DOHH2 (cell line): ENCODE data around the gene HAGHL.
"Not testable (repeated sequence)": the region's sequence is repeated elsewhere in the genome, so short reads cannot be mapped to it uniquely, and the experiment has no call there.

Experiments
- H3F3A ChIP-seq: fragments of 200-600 bp; sonication (generic), shearing (Covaris generic); 2 replicates; pipeline ENCODE4 v1.6.0; 2016; ENCODE audit warnings: antibody characterized with exemption, mild to moderate bottlenecking; ENCODE audit not compliant: control insufficient read depth, insufficient read depth
- H3K27ac ChIP-seq: fragments of 200-600 bp; sonication (generic); 2 replicates; pipeline ENCODE4 v1.5.1; 2014; ENCODE audit warnings: low read depth, mild to moderate bottlenecking, low read length, moderate library complexity
- H3K27me3 ChIP-seq: fragments of 200-600 bp; sonication (generic); 2 replicates; pipeline ENCODE4 v1.6.1; 2014; ENCODE audit warnings: mild to moderate bottlenecking, low read length, mixed read lengths; ENCODE audit not compliant: control insufficient read depth
- H3K36me3 ChIP-seq: fragments of 200-600 bp; sonication (generic); 2 replicates; pipeline ENCODE4 v1.6.1; 2014; ENCODE audit warnings: mild to moderate bottlenecking, low read length, moderate library complexity, mixed read lengths; ENCODE audit not compliant: control insufficient read depth
- H3K4me1 ChIP-seq: fragments of 200-600 bp; sonication (generic); 2 replicates; pipeline ENCODE4 v1.6.1; 2014; ENCODE audit warnings: mild to moderate bottlenecking, low read length, mixed read lengths; ENCODE audit not compliant: control insufficient read depth
- H3K4me2 ChIP-seq: fragments of 200-600 bp; sonication (generic); 2 replicates; pipeline ENCODE4 v1.6.0; 2014; ENCODE audit warnings: mild to moderate bottlenecking, low read length, moderate library complexity
- H3K4me3 ChIP-seq: fragments of 200-600 bp; sonication (generic); 2 replicates; pipeline ENCODE4 v1.5.1; 2014; ENCODE audit warnings: mild to moderate bottlenecking, low read length, mixed read lengths
- H3K79me2 ChIP-seq: fragments of 200-600 bp; sonication (generic); 2 replicates; pipeline ENCODE4 v1.6.1; 2014; ENCODE audit warnings: mild to moderate bottlenecking, low read length, mixed read lengths; ENCODE audit not compliant: control insufficient read depth
- H3K9me2 ChIP-seq: fragments of 200-600 bp; sonication (generic); replicated peaks from 2 replicates; pipeline ENCODE4 v1.6.1; 2014; ENCODE audit warnings: mild to moderate bottlenecking, low read length, mixed read lengths; ENCODE audit not compliant: control insufficient read depth
- H3K9me3 ChIP-seq: fragments of 200-600 bp; sonication (generic); 2 replicates; pipeline ENCODE4 v1.6.1; 2014; ENCODE audit warnings: antibody characterized with exemption, low read length, mixed read lengths; ENCODE audit not compliant: control insufficient read depth, insufficient read depth
- H4K20me1 ChIP-seq: fragments of 200-600 bp; sonication (generic); 2 replicates; pipeline ENCODE4 v1.6.0; 2014; ENCODE audit warnings: low read depth, mild to moderate bottlenecking, antibody characterized with exemption, low read length, moderate library complexity; ENCODE audit not compliant: control insufficient read depth, insufficient read depth
- EZH2phosphoT487 ChIP-seq: fragments of 200-600 bp; sonication (generic); IDR thresholded peaks from 2 replicates; pipeline ENCODE4 v1.6.1; 2017; ENCODE audit warnings: borderline replicate concordance, mild to moderate bottlenecking, antibody characterized with exemption, low read length, moderate library complexity, mixed read lengths
- TF ChIP-seq, protein P1 (sequence below): fragments of 200-600 bp; sonication (generic); IDR thresholded peaks from one replicate; pipeline ENCODE4 v1.5.1; 2014; ENCODE audit warnings: antibody characterized with exemption, mild to moderate bottlenecking, low read depth, low read length; ENCODE audit not compliant: poor library complexity, severe bottlenecking

HAGHL gene

DNA sequence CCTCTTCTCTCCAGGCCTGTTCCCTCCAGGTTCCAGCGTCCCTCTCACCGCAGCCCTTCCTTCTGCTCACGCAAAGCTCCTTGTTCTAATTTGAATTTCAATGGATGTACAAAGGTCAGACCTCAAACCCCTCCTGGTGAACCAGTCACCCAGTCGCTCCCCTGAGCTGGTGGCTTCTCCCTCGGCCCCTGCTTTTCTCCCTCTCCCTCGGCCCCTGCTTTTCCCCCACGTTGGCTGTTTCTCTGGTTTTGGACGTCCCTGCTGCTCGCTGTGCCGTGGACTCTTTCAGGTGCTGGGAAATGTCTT lies 25.1 kb downstream of the HAGHL start:
- no peak for TF ChIP-seq EZH2phosphoT487
- TF ChIP-seq, protein P1, sequence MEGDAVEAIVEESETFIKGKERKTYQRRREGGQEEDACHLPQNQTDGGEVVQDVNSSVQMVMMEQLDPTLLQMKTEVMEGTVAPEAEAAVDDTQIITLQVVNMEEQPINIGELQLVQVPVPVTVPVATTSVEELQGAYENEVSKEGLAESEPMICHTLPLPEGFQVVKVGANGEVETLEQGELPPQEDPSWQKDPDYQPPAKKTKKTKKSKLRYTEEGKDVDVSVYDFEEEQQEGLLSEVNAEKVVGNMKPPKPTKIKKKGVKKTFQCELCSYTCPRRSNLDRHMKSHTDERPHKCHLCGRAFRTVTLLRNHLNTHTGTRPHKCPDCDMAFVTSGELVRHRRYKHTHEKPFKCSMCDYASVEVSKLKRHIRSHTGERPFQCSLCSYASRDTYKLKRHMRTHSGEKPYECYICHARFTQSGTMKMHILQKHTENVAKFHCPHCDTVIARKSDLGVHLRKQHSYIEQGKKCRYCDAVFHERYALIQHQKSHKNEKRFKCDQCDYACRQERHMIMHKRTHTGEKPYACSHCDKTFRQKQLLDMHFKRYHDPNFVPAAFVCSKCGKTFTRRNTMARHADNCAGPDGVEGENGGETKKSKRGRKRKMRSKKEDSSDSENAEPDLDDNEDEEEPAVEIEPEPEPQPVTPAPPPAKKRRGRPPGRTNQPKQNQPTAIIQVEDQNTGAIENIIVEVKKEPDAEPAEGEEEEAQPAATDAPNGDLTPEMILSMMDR = no peak
- Histone ChIP-seq H3K9me3 (no peaks in the 10 kb centered on the region), H3K4me3 (no peak overlapping the region), H3K27ac (no peak overlapping the region), H4K20me1 (no peaks in the 10 kb centered on the region), H3K9me2 (no peaks in the 10 kb centered on the region), H3K79me2 (no peaks in the 10 kb centered on the region), H3K27me3 (peaks cover 3% of the 10 kb centered on the region; the same call in 1 of the 2 replicates), H3F3A (no peaks in the 10 kb centered on the region), H3K4me1 (no peaks in the 10 kb centered on the region), H3K4me2 (no peak overlapping the region), H3K36me3 (no peaks in the 10 kb centered on the region)

DNA sequence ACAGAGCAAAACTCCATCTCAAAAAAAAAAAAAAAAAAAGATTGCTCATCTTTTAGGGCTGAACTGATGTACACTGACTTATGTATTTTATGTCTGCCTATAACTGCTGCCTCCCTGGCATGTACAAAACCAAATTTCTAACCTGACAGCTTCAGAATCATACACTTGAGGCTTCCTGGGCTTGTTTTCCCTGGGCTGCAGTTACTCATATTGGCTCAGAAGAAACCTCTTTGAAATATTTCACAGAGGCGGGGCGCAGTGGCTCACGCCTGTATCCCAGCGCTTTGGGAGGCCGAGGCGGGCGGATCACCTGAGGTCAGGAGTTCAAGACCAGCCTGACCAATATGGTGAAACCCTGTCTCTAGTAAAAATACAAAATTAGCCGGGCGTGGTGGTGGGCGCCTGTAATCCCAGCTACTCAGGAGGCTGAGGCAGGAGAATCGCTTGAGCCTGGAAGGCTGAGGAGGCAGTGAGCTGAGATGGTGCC lies 27.3 kb downstream of the HAGHL start:
- H3K79me2 ChIP-seq, H3K9me2 ChIP-seq, H3K9me3 ChIP-seq, H3K27me3 ChIP-seq, H3K27ac ChIP-seq, H3K4me3 ChIP-seq, H3K4me1 ChIP-seq, H3K36me3 ChIP-seq, H3F3A ChIP-seq, H4K20me1 ChIP-seq, H3K4me2 ChIP-seq: not testable (repeated sequence)

DNA sequence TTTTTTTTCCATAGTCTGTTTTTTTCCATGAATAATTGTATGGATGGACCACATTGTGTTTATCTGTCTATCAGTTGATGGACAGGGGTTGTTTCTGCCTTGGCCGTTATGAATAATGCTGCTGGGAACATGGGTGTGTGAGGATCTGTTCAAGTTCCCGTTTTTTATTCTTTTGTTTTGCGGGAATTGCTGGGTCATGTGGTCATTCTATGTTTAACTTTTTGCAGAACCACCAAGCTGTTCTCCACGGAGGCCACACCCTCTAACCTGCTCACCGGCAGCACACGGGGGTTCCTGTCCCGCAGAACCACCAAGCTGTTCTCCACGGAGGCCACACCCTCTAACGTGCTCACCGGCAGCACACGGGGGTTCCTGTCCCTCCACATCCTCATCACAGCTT lies 27.8 kb downstream of the HAGHL start:
- Histone ChIP-seq H3K36me3 (no peaks in the 10 kb centered on the region), H3K9me3 (no peaks in the 10 kb centered on the region), H3K4me1 (no peaks in the 10 kb centered on the region), H3K27me3 (peaks cover 3% of the 10 kb centered on the region; the same call in 1 of the 2 replicates), H3K27ac (no peak overlapping the region), H4K20me1 (no peaks in the 10 kb centered on the region), H3K79me2 (no peaks in the 10 kb centered on the region), H3K9me2 (no peaks in the 10 kb centered on the region), H3K4me3 (no peak overlapping the region), H3K4me2 (no peak overlapping the region), H3F3A (no peaks in the 10 kb centered on the region)
- TF ChIP-seq EZH2phosphoT487 = no peak
- TF ChIP-seq, protein P1 = no peak

DNA sequence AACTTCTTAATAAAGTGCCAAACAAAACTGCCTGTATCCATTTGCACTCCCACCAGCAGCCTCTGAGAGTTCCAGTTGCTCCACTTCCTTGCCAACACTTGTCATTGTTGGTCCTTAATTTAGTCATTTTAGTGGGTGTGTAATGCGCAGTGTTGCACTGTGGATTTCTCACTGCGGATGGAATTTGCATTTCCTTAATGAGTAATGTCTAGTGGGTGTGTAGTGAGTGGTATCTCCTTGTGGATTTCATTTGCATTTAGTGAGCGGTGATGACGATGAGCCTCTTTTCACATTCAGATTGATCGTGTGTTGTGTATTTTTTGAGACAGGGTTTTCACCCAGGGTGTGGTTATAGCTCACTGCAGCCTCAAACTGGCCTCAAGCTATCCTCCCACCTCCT lies 29.5 kb downstream of the HAGHL start:
- H3K4me1 ChIP-seq = no peaks in the 10 kb centered on the region
- H3K79me2 ChIP-seq = no peaks in the 10 kb centered on the region
- H3K9me2 ChIP-seq = no peaks in the 10 kb centered on the region
- peaks cover 3% of the 10 kb centered on the region; the same call in 1 of the 2 replicates for H3K27me3 ChIP-seq
- no peaks in the 10 kb centered on the region for H3F3A ChIP-seq
- no peak overlapping the region for H3K4me3 ChIP-seq
- no peaks in the 10 kb centered on the region for H3K9me3 ChIP-seq
- TF ChIP-seq EZH2phosphoT487 = no peak
- H3K4me2 ChIP-seq = no peak overlapping the region
- H3K36me3 ChIP-seq = no peaks in the 10 kb centered on the region
- H3K27ac ChIP-seq = no peak overlapping the region
- no peaks in the 10 kb centered on the region for H4K20me1 ChIP-seq
